Measurements from ENCODE around the gene FAM53A. TPM values are rescaled to one million over a fixed set of nuclear protein-coding genes. Genes with fewer than 3 reads are reported as not detected.
A peak's percentile ranks its signal among the peaks of the same experiment; 100 is the strongest.

The FAM53A gene
- total and polyA plus RNA-seq, 2 of the 4 experiments (the other 2 are of a cell fraction) = 2.0 to 3.1 TPM

- H2BK120ac ChIP-seq (ENCODE audit: low read depth, low read length) = no peak overlapping the region
- H3K18ac ChIP-seq (ENCODE audit: low read depth, low read length) = no peak overlapping the region
- H3K9me3 ChIP-seq (ENCODE audit: control insufficient read depth, insufficient read depth, low read length) = peaks cover 1% of the 10 kb centered on the region; the same call in 1 of the 2 replicates
- H3K4me2 ChIP-seq (ENCODE audit: low read depth, low read length) = no peak overlapping the region
- H4K8ac ChIP-seq (ENCODE audit: low read depth in 2 of 2, low read length in 2 of 2) = no peak overlapping the region
- H3K4me1 ChIP-seq (ENCODE audit: control insufficient read depth, insufficient read depth, low read length) = no peaks in the 10 kb centered on the region
- H2AK9ac ChIP-seq (replicated peaks; ENCODE audit: low read depth, low read length, poor library complexity) = no peak overlapping the region
- H2BK20ac ChIP-seq (ENCODE audit: low read depth, low read length) = no peak overlapping the region
- H3K14ac ChIP-seq (replicated peaks; ENCODE audit: low read depth, low read length) = no peak overlapping the region
- H3K9ac ChIP-seq (ENCODE audit: low read depth, low read length) = no peak overlapping the region
- no peak overlapping the region for H3K23ac ChIP-seq (ENCODE audit: low read depth, low read length)
- H3K9me1 ChIP-seq (ENCODE audit: insufficient read depth, low read length) = no peaks in the 10 kb centered on the region
- H4K91ac ChIP-seq (ENCODE audit: insufficient read depth, low read depth, low read length) = no peak overlapping the region
- H2AK5ac ChIP-seq (ENCODE audit: low read depth, low read length) = no peak overlapping the region
- no peak overlapping the region for H3K56ac ChIP-seq (ENCODE audit: extremely low read depth, insufficient read depth, low read length)
- no peaks in the 10 kb centered on the region for H3K36me3 ChIP-seq (ENCODE audit: control insufficient read depth, insufficient read depth, low read length)
- H3K27ac ChIP-seq (ENCODE audit: insufficient read depth, low read length) = no peak overlapping the region
- no peaks in the 10 kb centered on the region for H3K27me3 ChIP-seq (ENCODE audit: control insufficient read depth, insufficient read depth, low read length)
- peak overlapping the region; percentile 23 for H2AFZ ChIP-seq (replicated peaks; ENCODE audit: low read length, poor library complexity)
- no TSS peak for BruUV-seq (replicated peaks)
- intact Hi-C loops (cut with micrococcal nuclease) (no loop called here), dilution Hi-C loops (cut with HindIII; ENCODE audit: low sequenced_read_pairs, unreplicated experiment) (no loop called here), in situ Hi-C loops (cut with MboI; ENCODE audit: low sequenced_read_pairs) (loop anchor here (25.0 kb wide), 1 partner anchor 463 kb away; the partner anchor contains the start of gene SPON2)
- no peak overlapping the region for H3K4ac ChIP-seq (ENCODE audit: low read depth, low read length)
- H4K5ac ChIP-seq (ENCODE audit: low read depth, low read length) = no peak overlapping the region
- 98% methylated on average over 8 of the region's 23 CpGs; no CpG with 5 or more reads in 1 of the 2 experiments for WGBS, 2 experiments (ENCODE audit: extremely low coverage in 2 of 2, insufficient read length in 1 of 2)
- no peak overlapping the region for H2BK15ac ChIP-seq (ENCODE audit: low read depth, low read length)
- H3K79me1 ChIP-seq (ENCODE audit: low read depth in 1 of 2, low read length in 2 of 2) = no peaks in the 10 kb centered on the region
- no peak overlapping the region for H3K4me3 ChIP-seq (ENCODE audit: insufficient read depth, low read depth, low read length)
- no peak for TF ChIP-seq CEBPB (IDR thresholded peaks at IDR 0.05; ENCODE audit: low read depth, low read length)
- TF ChIP-seq RAD21 (IDR thresholded peaks at IDR 0.05; ENCODE audit: low read length) = no peak
- TF ChIP-seq MAZ (IDR thresholded peaks at IDR 0.05; ENCODE audit: borderline replicate concordance, low read depth, low read length) = no peak
- no peak for TF ChIP-seq RCOR1 (IDR thresholded peaks at IDR 0.05; ENCODE audit: insufficient replicate concordance, low read length)
- no peak for TF ChIP-seq USF2 (IDR thresholded peaks at IDR 0.05; ENCODE audit: low read depth, low read length)
- no peak for TF ChIP-seq BHLHE40 (IDR thresholded peaks at IDR 0.05; ENCODE audit: low read depth, low read length)
- no peak for TF ChIP-seq POLR2A (IDR thresholded peaks at IDR 0.05; ENCODE audit: low read depth, low read length)
- no peak for TF ChIP-seq CHD1 (IDR thresholded peaks at IDR 0.05; ENCODE audit: low read depth, low read length)
- no peak for TF ChIP-seq SMC3 (IDR thresholded peaks at IDR 0.05; ENCODE audit: low read depth, low read length)
- TF ChIP-seq MAFK (IDR thresholded peaks at IDR 0.05; ENCODE audit: low read depth, low read length) = no peak
- ATAC-seq (ENCODE audit: low read depth) (no peak), DNase-seq (no peak)
- H2BK5ac ChIP-seq (ENCODE audit: low read depth, low read length, poor library complexity, severe bottlenecking) = no peak overlapping the region
- ChIA-PET POLR2A (ENCODE audit: unreplicated experiment) (no interaction called here), CTCF (no interaction called here)
- H4K20me1 ChIP-seq (ENCODE audit: insufficient read depth, low read length) = no peaks in the 10 kb centered on the region; the same call in 1 of the 2 replicates
Measured at GRCh38 chr4:1625600-1626138, 58.4 kb downstream of the FAM53A start.
